Pancreas (tissue), 10 donors: Measurements from ENCODE around the gene ZNF281. TPM values are rescaled to one million over a fixed set of nuclear protein-coding genes. Genes with fewer than 3 reads are reported as not detected.

ENCODE experiments used
- ATAC-seq, 4 donors: fragments of 200-7000 bp; cut with Tn5 transposase; one replicate each; pipeline versions ENCODE4 v1.8.0 to v1.9.1; 2020; ENCODE audit warnings: mild to moderate bottlenecking in 4 of 4, moderate library complexity in 4 of 4
- DNase-seq, 6 donors: peaks; one replicate each; pipeline ENCODE4 v3.0.0-alpha.2; 2020
- FAIRE-seq: peaks from 2 replicates; lab custom pipeline; 2012; peaks lifted over from hg19 to GRCh38; lab: Jason Lieb, UNC
- H3K27ac ChIP-seq, 4 donors: fragments of 200-600 bp; sonication (generic); 1 replicate in 3 of 4; 2 replicates in 1 of 4; pipeline versions ENCODE4 v1.5.0 to v1.8.0; 2020
- H3K27me3 ChIP-seq, 4 donors: fragments of 200-600 bp; one replicate each; pipeline ENCODE4 v1.8.0; 2021
- H3K36me3 ChIP-seq, 3 donors: fragments of 200-600 bp; sonication (generic) in 1 of 3; one replicate each; pipeline versions ENCODE4 v1.5.0 to v1.8.0; 2020 to 2021
- H3K4me1 ChIP-seq, 3 donors: fragments of 200-600 bp; one replicate each; pipeline ENCODE4 v1.8.0; 2021
- H3K4me3 ChIP-seq, 4 donors: fragments of 200-600 bp; sonication (generic) in 2 of 4; one replicate each; pipeline versions ENCODE4 v1.5.0 to v1.8.0; 2020 to 2021
- H3K9me3 ChIP-seq, 4 donors: fragments of 200-600 bp; one replicate each; pipeline ENCODE4 v1.8.0; 2021
- CTCF ChIP-seq, 4 donors: fragments of 200-600 bp; sonication (generic) in 3 of 4; IDR thresholded peaks; one replicate each; pipeline versions ENCODE4 v1.5.0 to v1.8.0; 2021; ENCODE audit warnings: antibody characterized with exemption in 4 of 4
- WGBS, 2 donors: extraction: QIAGEN DNeasy Blood & Tissue Kit; methylation state at CpG; one replicate each; pipeline ENCODE4 v1.1.7; 2013; 5-methylcytosine and 5-hydroxymethylcytosine counted together
- intact Hi-C, 3 donors: fragments of 100-400 bp; cut with DNase I; formaldehyde crosslinking; loops; one replicate each; pipeline versions ENCODE4 v1.11.1 to v1.14.2; 2022
- polyA plus RNA-seq, 2 donors: library from polyadenylated mRNA; stranded (reverse); fragments of 200-250 nt; gene quantifications; one replicate each; pipeline ENCODE4 v1.2.3, GENCODE V29; 2013
- total RNA-seq, 6 donors: library from RNA; stranded (reverse); fragmentation: NEBNext Ultra II Directional in 4 of 6; extraction: Animal tissue kit (Norgen Biotek cat#: 25700) in 4 of 6; gene quantifications; one replicate each; pipeline versions ENCODE4 v1.2.1 to v1.2.4, GENCODE V29; 2021 to 2023
- donor health status: healthy with polysubstance abuse.
- donor health status: DM: no; HTN: no; CAD: no; lungs with moderate emphysema.
- donor health status: DM: no; HTN: no; CAD: no.
- donor health status: control.
- donor health status: control.
- donor health status: Bipolar disorder and iron deficiency.
- donor health status: DM: yes; HTN: yes; CAD: no.
- donor health status: DM: no; HTN: no; CAD: no.
- donor health status: DM: no; HTN: no; CAD: no.
- donor health status: DM: yes; HTN: yes; CAD: no.

Gene ZNF281
- total and polyA plus RNA-seq, 8 donors: 2.2 to 10.0 (median 4.0) TPM

- DNase-seq: no peak
- Histone ChIP-seq H3K36me3 (no peaks in the 10 kb centered on the region), H3K27ac (no peak overlapping the region), H3K4me3 (no peak overlapping the region), H3K27me3 (no peaks in the 10 kb centered on the region), H3K4me1 (peaks cover 0 to 19% (median 0%) of the 10 kb centered on the region in 3 donors), H3K9me3 (no peaks in the 10 kb centered on the region)
- ATAC-seq: no peak
- WGBS, 2 donors: 49 to 51% methylated on average over 5 of the region's 5 CpGs
- intact Hi-C loops: no loop called here
- no peak for TF ChIP-seq CTCF (IDR thresholded peaks at IDR 0.05)
- no peak for FAIRE-seq
Measured at GRCh38 chr1:200373811-200374231, 36.0 kb downstream of the ZNF281 start.

GRCh38 chr1:200372885-200373181 lies 37.0 kb downstream of the ZNF281 start:
- FAIRE-seq: no peak
- H3K27ac ChIP-seq: no peak overlapping the region
- H3K36me3 ChIP-seq: no peaks in the 10 kb centered on the region
- intact Hi-C loops: no loop called here
- H3K4me1 ChIP-seq: peaks cover 0 to 19% (median 0%) of the 10 kb centered on the region in 3 donors
- WGBS, 2 donors: 35 to 59% methylated on average over 2 of the region's 2 CpGs
- no peak overlapping the region for H3K4me3 ChIP-seq
- H3K27me3 ChIP-seq: no peaks in the 10 kb centered on the region
- no peak for ATAC-seq
- no peak for DNase-seq
- H3K9me3 ChIP-seq: no peaks in the 10 kb centered on the region
- no peak for TF ChIP-seq CTCF (IDR thresholded peaks at IDR 0.05)

GRCh38 chr1:200372095-200372884 lies 37.5 kb downstream of the ZNF281 start:
- FAIRE-seq (no peak), DNase-seq (peak in 1 of 6 donors; percentile 39), ATAC-seq (peak; percentile 77 to 86 (median 85))
- 71 to 75% methylated on average over 3 of the region's 3 CpGs for WGBS, 2 donors
- Histone ChIP-seq H3K36me3 (no peaks in the 10 kb centered on the region), H3K4me3 (no peak overlapping the region), H3K4me1 (peaks cover 0 to 19% (median 0%) of the 10 kb centered on the region in 3 donors), H3K27ac (peak overlapping the region in 1 of 4 donors; percentile 29), H3K9me3 (no peaks in the 10 kb centered on the region), H3K27me3 (no peaks in the 10 kb centered on the region)
- TF ChIP-seq CTCF (IDR thresholded peaks at IDR 0.05): no peak
- intact Hi-C loops: no loop called here

- no peaks in the 10 kb centered on the region for H3K9me3 ChIP-seq
- peak in 2 of 4 donors; percentile 9 to 42 for ATAC-seq
- intact Hi-C loops: no loop called here
Measured at GRCh38 chr1:200369706-200370105, 40.1 kb downstream of the ZNF281 start.

More at GRCh38 chr1:200369706-200370105, 40.1 kb downstream of the ZNF281 start:
- no peak for FAIRE-seq
- H3K4me3 ChIP-seq: no peak overlapping the region
- H3K27ac ChIP-seq: peak overlapping the region in 2 of 4 donors; percentile 31 to 38
- H3K4me1 ChIP-seq: peaks cover 0 to 19% (median 0%) of the 10 kb centered on the region in 3 donors
- no peak for DNase-seq
- H3K27me3 ChIP-seq: no peaks in the 10 kb centered on the region
- TF ChIP-seq CTCF (IDR thresholded peaks at IDR 0.05): no peak
- H3K36me3 ChIP-seq: no peaks in the 10 kb centered on the region
- 23 to 26% methylated on average over 2 of the region's 2 CpGs for WGBS, 2 donors
